Neuronal stem cell (in vitro differentiated cells): ENCODE measurements around the gene HNRNPH3.

Experiments
- DNase-seq: peaks from one replicate; pipeline ENCODE4 v3.0.0-alpha.2; 2013; ENCODE audit warnings: low spot score
- H2AFZ ChIP-seq: one replicate; pipeline ENCODE4 v1.6.1; 2013; ENCODE audit warnings: mild to moderate bottlenecking, low read length, inconsistent platforms
- H2AK5ac ChIP-seq: 2 replicates; pipeline ENCODE4 v1.6.1; 2013; ENCODE audit warnings: low read depth, mild to moderate bottlenecking, inconsistent platforms, low read length, moderate library complexity, mixed read lengths
- H2BK120ac ChIP-seq: 2 replicates; pipeline ENCODE4 v1.6.1; 2013; ENCODE audit warnings: low read depth, mild to moderate bottlenecking, inconsistent platforms, low read length, moderate library complexity, mixed read lengths
- H2BK12ac ChIP-seq: one replicate; pipeline ENCODE4 v1.6.1; 2013; ENCODE audit warnings: low read length, inconsistent platforms
- H2BK15ac ChIP-seq: 2 replicates; pipeline ENCODE4 v1.6.1; 2013; ENCODE audit warnings: mild to moderate bottlenecking, low read length, inconsistent platforms, mixed read lengths
- H2BK5ac ChIP-seq: one replicate; pipeline ENCODE4 v1.6.1; 2013; ENCODE audit warnings: inconsistent platforms, mild to moderate bottlenecking, low read length, moderate library complexity
- H3K14ac ChIP-seq: one replicate; pipeline ENCODE4 v1.6.1; 2013; ENCODE audit warnings: low read length, inconsistent platforms
- H3K18ac ChIP-seq: 2 replicates; pipeline ENCODE4 v1.6.1; 2013; ENCODE audit warnings: low read length, inconsistent platforms
- H3K23ac ChIP-seq: 2 replicates; pipeline ENCODE4 v1.6.1; 2013; ENCODE audit warnings: low read depth, mild to moderate bottlenecking, mixed read lengths, low read length, inconsistent platforms; ENCODE audit not compliant: poor library complexity
- H3K27ac ChIP-seq: replicated peaks from 3 replicates; pipeline ENCODE4 v1.5.1; 2013; ENCODE audit warnings: low read length, inconsistent platforms
- H3K27me3 ChIP-seq, 3 experiments: 2 replicates each; pipeline ENCODE4 v1.6.1; 2013; ENCODE audit warnings: low read length in 3 of 3, mild to moderate bottlenecking in 2 of 3, inconsistent platforms in 1 of 3, low read depth in 1 of 3, mixed read lengths in 1 of 3, moderate library complexity in 1 of 3; ENCODE audit not compliant: control insufficient read depth in 3 of 3, insufficient read depth in 3 of 3
- H3K36me3 ChIP-seq, 2 donors: replicated peaks in 1 of 2; 2 replicates each; pipeline ENCODE4 v1.6.1; 2013; ENCODE audit warnings: low read length in 2 of 2; ENCODE audit not compliant: control insufficient read depth in 2 of 2, insufficient read depth in 2 of 2
- H3K4ac ChIP-seq: 2 replicates; pipeline ENCODE4 v1.6.1; 2013; ENCODE audit warnings: inconsistent platforms, mild to moderate bottlenecking, low read length, moderate library complexity
- H3K4me1 ChIP-seq, 2 donors: 1 replicate in 1 of 2; 2 replicates in 1 of 2; pipeline ENCODE4 v1.6.1; 2013; ENCODE audit warnings: low read length in 2 of 2, low read depth in 1 of 2; ENCODE audit not compliant: control insufficient read depth in 2 of 2, insufficient read depth in 1 of 2
- H3K4me2 ChIP-seq: one replicate; pipeline ENCODE4 v1.6.1; 2013; ENCODE audit warnings: mild to moderate bottlenecking, low read length, inconsistent platforms; ENCODE audit not compliant: insufficient read depth, poor library complexity, severe bottlenecking
- H3K4me3 ChIP-seq, 2 donors: 2 replicates each; pipeline ENCODE4 v1.5.1; 2013; ENCODE audit warnings: low read length in 2 of 2, mild to moderate bottlenecking in 2 of 2, inconsistent platforms in 1 of 2, moderate library complexity in 1 of 2
- H3K79me1 ChIP-seq: one replicate; pipeline ENCODE4 v1.6.1; 2013; ENCODE audit warnings: low read depth, mild to moderate bottlenecking, inconsistent platforms, low read length, moderate library complexity
- H3K9ac ChIP-seq: one replicate; pipeline ENCODE4 v1.6.1; 2013; ENCODE audit warnings: mild to moderate bottlenecking, low read depth, low read length, inconsistent platforms; ENCODE audit not compliant: poor library complexity
- H3K9me3 ChIP-seq, 2 donors: replicated peaks in 1 of 2; 2 replicates each; pipeline versions ENCODE3 to v1.6.1; 2013; ENCODE audit warnings: low read length in 2 of 2, mild to moderate bottlenecking in 2 of 2, inconsistent platforms in 1 of 2, low read depth in 1 of 2, mixed read lengths in 1 of 2, moderate library complexity in 1 of 2; ENCODE audit not compliant: control insufficient read depth in 2 of 2, insufficient read depth in 1 of 2
- H4K8ac ChIP-seq: one replicate; pipeline ENCODE4 v1.6.1; 2013; ENCODE audit warnings: low read depth, mild to moderate bottlenecking, inconsistent platforms, low read length, moderate library complexity
- H4K91ac ChIP-seq: one replicate; pipeline ENCODE4 v1.6.1; 2013; ENCODE audit warnings: low read length, low read depth, mild to moderate bottlenecking, inconsistent platforms; ENCODE audit not compliant: poor library complexity
- WGBS, 2 donors: extraction: QIAGEN DNeasy Blood & Tissue Kit; methylation state at CpG; one replicate each; pipeline ENCODE4 v1.1.7; 2013; ENCODE audit warnings: missing lambda C conversion rate in 2 of 2, mixed read lengths in 1 of 2; ENCODE audit not compliant: insufficient read length in 2 of 2, insufficient replicate concordance in 1 of 2; ENCODE audit errors: extremely low coverage in 2 of 2; 5-methylcytosine and 5-hydroxymethylcytosine counted together

Gene HNRNPH3

DNA sequence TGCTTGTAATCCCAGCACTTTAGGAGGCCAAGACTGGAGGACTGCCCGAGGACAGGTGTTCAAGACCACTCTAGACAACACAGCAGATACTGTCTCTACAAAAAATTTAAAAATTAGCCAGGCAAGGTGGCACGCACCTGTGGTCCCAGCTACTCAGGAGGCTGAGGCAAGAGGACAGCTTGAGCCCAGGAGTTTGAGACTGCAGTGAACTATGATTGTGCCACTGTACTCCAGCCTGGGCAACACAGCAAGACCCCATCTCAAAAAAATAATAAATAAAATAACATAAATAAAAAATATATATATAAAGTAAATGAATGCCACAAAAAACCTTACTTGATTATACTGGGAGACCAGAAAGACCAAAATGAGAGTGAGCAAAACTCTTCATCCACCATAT, 21.7 kb downstream of the HNRNPH3 start:
- no peak for DNase-seq
- H2AK5ac ChIP-seq, result no peak overlapping the region
- no peak overlapping the region for H2AFZ ChIP-seq
- no peak overlapping the region for H3K27ac ChIP-seq
- H2BK5ac ChIP-seq, result no peak overlapping the region
- H3K4ac ChIP-seq, result no peak overlapping the region
- H3K36me3 ChIP-seq, result peaks cover 9 to 79% of the 10 kb centered on the region in 2 donors
- H4K91ac ChIP-seq, result no peak overlapping the region
- H2BK12ac ChIP-seq, result no peak overlapping the region
- no peaks in the 10 kb centered on the region for H3K9me3 ChIP-seq
- H3K4me1 ChIP-seq, result no peaks in the 10 kb centered on the region
- H4K8ac ChIP-seq, result no peak overlapping the region
- no peak overlapping the region for H3K14ac ChIP-seq
- H3K4me3 ChIP-seq, result no peak overlapping the region
- H3K18ac ChIP-seq, result no peak overlapping the region
- no CpG with 5 or more reads among the region's 2 CpGs for WGBS, 2 donors
- H2BK15ac ChIP-seq, result no peak overlapping the region
- H3K23ac ChIP-seq, result no peak overlapping the region
- H3K9ac ChIP-seq, result no peak overlapping the region
- no peaks in the 10 kb centered on the region for H3K27me3 ChIP-seq
- no peaks in the 10 kb centered on the region for H3K79me1 ChIP-seq
- no peak overlapping the region for H3K4me2 ChIP-seq
- no peak overlapping the region for H2BK120ac ChIP-seq

DNA sequence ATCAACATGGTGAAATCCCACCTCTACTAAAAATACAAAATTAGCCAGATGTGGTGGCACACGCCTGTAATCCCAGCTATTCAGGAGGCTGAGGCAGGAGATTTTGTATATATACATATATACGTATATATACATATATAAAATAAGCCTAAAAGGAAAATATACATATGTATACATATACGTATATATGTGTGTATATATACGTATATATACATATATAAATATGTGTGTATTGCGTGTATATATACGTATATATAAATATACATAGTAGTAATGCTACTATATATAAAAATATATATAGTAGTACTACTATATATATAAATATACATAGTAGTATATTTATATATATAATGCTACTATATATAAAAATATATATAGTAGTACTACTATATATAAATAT, 27.3 kb downstream of the HNRNPH3 start:
- no peak overlapping the region for H3K27ac ChIP-seq
- no peak overlapping the region for H3K4me2 ChIP-seq
- H2AFZ ChIP-seq, result no peak overlapping the region
- no peaks in the 10 kb centered on the region for H3K4me1 ChIP-seq
- WGBS, 2 donors, result no CpG with 5 or more reads among the region's 6 CpGs
- H3K4me3 ChIP-seq, result no peak overlapping the region
- no peak overlapping the region for H3K4ac ChIP-seq
- no peak overlapping the region for H2BK120ac ChIP-seq
- no peak overlapping the region for H3K23ac ChIP-seq
- DNase-seq, result no peak
- H3K27me3 ChIP-seq, result no peaks in the 10 kb centered on the region
- no peak overlapping the region for H3K18ac ChIP-seq
- H2AK5ac ChIP-seq, result no peak overlapping the region
- no peak overlapping the region for H2BK5ac ChIP-seq
- no peak overlapping the region for H4K8ac ChIP-seq
- peaks cover 11 to 91% of the 10 kb centered on the region in 2 donors for H3K36me3 ChIP-seq
- no peaks in the 10 kb centered on the region for H3K79me1 ChIP-seq
- H4K91ac ChIP-seq, result no peak overlapping the region
- no peak overlapping the region for H3K14ac ChIP-seq
- no peak overlapping the region for H2BK15ac ChIP-seq
- no peak overlapping the region for H3K9ac ChIP-seq
- H2BK12ac ChIP-seq, result no peak overlapping the region
- H3K9me3 ChIP-seq, result no peaks in the 10 kb centered on the region

GRCh38 chr10:68362590-68362989, 30.7 kb downstream of the HNRNPH3 start:
- Histone ChIP-seq H3K36me3 (peaks cover 9 to 89% of the 10 kb centered on the region in 2 donors), H3K14ac (no peak overlapping the region), H3K4ac (no peak overlapping the region), H3K4me3 (no peak overlapping the region), H4K91ac (no peak overlapping the region), H3K9ac (no peak overlapping the region), H2BK15ac (no peak overlapping the region), H3K23ac (no peak overlapping the region), H2AK5ac (no peak overlapping the region), H3K27me3 (no peaks in the 10 kb centered on the region), H2BK5ac (no peak overlapping the region), H2AFZ (no peak overlapping the region), H3K4me2 (no peak overlapping the region), H3K27ac (no peak overlapping the region), H4K8ac (no peak overlapping the region), H3K79me1 (no peaks in the 10 kb centered on the region), H2BK120ac (no peak overlapping the region), H3K9me3 (no peaks in the 10 kb centered on the region), H2BK12ac (no peak overlapping the region), H3K4me1 (no peaks in the 10 kb centered on the region), H3K18ac (no peak overlapping the region)
- DNase-seq, result no peak
- no CpG with 5 or more reads among the region's 3 CpGs for WGBS, 2 donors

GRCh38 chr10:68364101-68364886, 32.4 kb downstream of the HNRNPH3 start:
- H3K4me1 ChIP-seq, result no peaks in the 10 kb centered on the region
- no peak overlapping the region for H3K27ac ChIP-seq
- no peak overlapping the region for H2BK12ac ChIP-seq
- H4K8ac ChIP-seq, result no peak overlapping the region
- no peak overlapping the region for H2AFZ ChIP-seq
- no peak overlapping the region for H2BK120ac ChIP-seq
- no peak overlapping the region for H3K4me2 ChIP-seq
- no peaks in the 10 kb centered on the region for H3K9me3 ChIP-seq
- peaks cover 9 to 79% of the 10 kb centered on the region in 2 donors for H3K36me3 ChIP-seq
- H3K79me1 ChIP-seq, result no peaks in the 10 kb centered on the region
- H3K23ac ChIP-seq, result no peak overlapping the region
- no peaks in the 10 kb centered on the region for H3K27me3 ChIP-seq
- DNase-seq, result no peak
- no peak overlapping the region for H3K9ac ChIP-seq
- no peak overlapping the region for H3K4me3 ChIP-seq
- H2AK5ac ChIP-seq, result no peak overlapping the region
- no peak overlapping the region for H3K14ac ChIP-seq
- H3K18ac ChIP-seq, result no peak overlapping the region
- H2BK5ac ChIP-seq, result no peak overlapping the region
- H3K4ac ChIP-seq, result no peak overlapping the region
- WGBS, 2 donors, result 100% methylated on average over 1 of the region's 3 CpGs; no CpG with 5 or more reads in 1 of the 2 donors
- H2BK15ac ChIP-seq, result no peak overlapping the region
- no peak overlapping the region for H4K91ac ChIP-seq
